ENCODE data around the gene NCLN. TPM values are rescaled to one million over a fixed set of nuclear protein-coding genes. Genes with fewer than 3 reads are reported as not detected.

The NCLN gene
- total and polyA plus RNA-seq, 9 of the 15 experiments (the other 6 are each of a cell fraction or from before 2014, with no cell fraction given), result 3.8 to 126 (median 39.6) TPM

GRCh38 chr19:3183721-3184641 lies 1.7 kb upstream of the NCLN start (continued):
- peak; percentile 66 for TF ChIP-seq ASH1L (IDR thresholded peaks at IDR 0.05; ENCODE audit: borderline replicate concordance, low read depth, partially characterized antibody)
- TF ChIP-seq ZFP30 (CRISPR knock-in tag; IDR thresholded peaks at IDR 0.05; ENCODE audit: borderline replicate concordance), result no peak
- TF ChIP-seq EP300 (IDR thresholded peaks at IDR 0.05; ENCODE audit: low read length), result peak; percentile 53; the same call in 1 of the 2 replicates
- TF ChIP-seq, protein P1, sequence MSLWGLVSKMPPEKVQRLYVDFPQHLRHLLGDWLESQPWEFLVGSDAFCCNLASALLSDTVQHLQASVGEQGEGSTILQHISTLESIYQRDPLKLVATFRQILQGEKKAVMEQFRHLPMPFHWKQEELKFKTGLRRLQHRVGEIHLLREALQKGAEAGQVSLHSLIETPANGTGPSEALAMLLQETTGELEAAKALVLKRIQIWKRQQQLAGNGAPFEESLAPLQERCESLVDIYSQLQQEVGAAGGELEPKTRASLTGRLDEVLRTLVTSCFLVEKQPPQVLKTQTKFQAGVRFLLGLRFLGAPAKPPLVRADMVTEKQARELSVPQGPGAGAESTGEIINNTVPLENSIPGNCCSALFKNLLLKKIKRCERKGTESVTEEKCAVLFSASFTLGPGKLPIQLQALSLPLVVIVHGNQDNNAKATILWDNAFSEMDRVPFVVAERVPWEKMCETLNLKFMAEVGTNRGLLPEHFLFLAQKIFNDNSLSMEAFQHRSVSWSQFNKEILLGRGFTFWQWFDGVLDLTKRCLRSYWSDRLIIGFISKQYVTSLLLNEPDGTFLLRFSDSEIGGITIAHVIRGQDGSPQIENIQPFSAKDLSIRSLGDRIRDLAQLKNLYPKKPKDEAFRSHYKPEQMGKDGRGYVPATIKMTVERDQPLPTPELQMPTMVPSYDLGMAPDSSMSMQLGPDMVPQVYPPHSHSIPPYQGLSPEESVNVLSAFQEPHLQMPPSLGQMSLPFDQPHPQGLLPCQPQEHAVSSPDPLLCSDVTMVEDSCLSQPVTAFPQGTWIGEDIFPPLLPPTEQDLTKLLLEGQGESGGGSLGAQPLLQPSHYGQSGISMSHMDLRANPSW (CRISPR knock-in tag; IDR thresholded peaks at IDR 0.05), result no peak
- no peak for TF ChIP-seq PHF8 (IDR thresholded peaks at IDR 0.05; ENCODE audit: borderline replicate concordance, low read length)
- no peak for TF ChIP-seq GTF2F1 (IDR thresholded peaks at IDR 0.05; ENCODE audit: low read depth, low read length)
- TF ChIP-seq POLR3A (IDR thresholded peaks at IDR 0.05; ENCODE audit: borderline replicate concordance, extremely low read depth, insufficient read depth, insufficient read length), result no peak
- no peak for TF ChIP-seq CREBBP (IDR thresholded peaks at IDR 0.05; ENCODE audit: low read depth, low read length)
- TF ChIP-seq ESRRB (CRISPR knock-in tag; IDR thresholded peaks at IDR 0.05; ENCODE audit: borderline replicate concordance), result 0 out of 2 replicates have a peak, but pooled peaks have one; percentile 39
- TF ChIP-seq HNRNPUL1 (IDR thresholded peaks at IDR 0.05; ENCODE audit: low read length), result no peak
- TF ChIP-seq JUND (IDR thresholded peaks at IDR 0.05; ENCODE audit: borderline replicate concordance, low read depth, low read length), result no peak
- TF ChIP-seq JUND (tag; IDR thresholded peaks at IDR 0.05; ENCODE audit: borderline replicate concordance, low read depth, low read length), result no peak
- no peak for TF ChIP-seq TGIF2 (CRISPR knock-in tag; IDR thresholded peaks at IDR 0.05)
- TF ChIP-seq, protein P2, sequence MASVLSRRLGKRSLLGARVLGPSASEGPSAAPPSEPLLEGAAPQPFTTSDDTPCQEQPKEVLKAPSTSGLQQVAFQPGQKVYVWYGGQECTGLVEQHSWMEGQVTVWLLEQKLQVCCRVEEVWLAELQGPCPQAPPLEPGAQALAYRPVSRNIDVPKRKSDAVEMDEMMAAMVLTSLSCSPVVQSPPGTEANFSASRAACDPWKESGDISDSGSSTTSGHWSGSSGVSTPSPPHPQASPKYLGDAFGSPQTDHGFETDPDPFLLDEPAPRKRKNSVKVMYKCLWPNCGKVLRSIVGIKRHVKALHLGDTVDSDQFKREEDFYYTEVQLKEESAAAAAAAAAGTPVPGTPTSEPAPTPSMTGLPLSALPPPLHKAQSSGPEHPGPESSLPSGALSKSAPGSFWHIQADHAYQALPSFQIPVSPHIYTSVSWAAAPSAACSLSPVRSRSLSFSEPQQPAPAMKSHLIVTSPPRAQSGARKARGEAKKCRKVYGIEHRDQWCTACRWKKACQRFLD (CRISPR knock-in tag; IDR thresholded peaks at IDR 0.05), result peak; percentile 61; the same call in 1 of the 2 replicates
- 0 out of 2 replicates have a peak, but pooled peaks have one; percentile 20 for TF ChIP-seq ELF1 (tag; IDR thresholded peaks at IDR 0.05)
- TF ChIP-seq RBM25 (IDR thresholded peaks at IDR 0.05; ENCODE audit: low read depth, low read length, severe bottlenecking), result peak; percentile 97
- no peak for TF ChIP-seq ILK (tag; IDR thresholded peaks at IDR 0.05; ENCODE audit: borderline replicate concordance, low read depth)
- peak; percentile 74 for TF ChIP-seq TAL1 (IDR thresholded peaks at IDR 0.05)
- TF ChIP-seq, protein P3, sequence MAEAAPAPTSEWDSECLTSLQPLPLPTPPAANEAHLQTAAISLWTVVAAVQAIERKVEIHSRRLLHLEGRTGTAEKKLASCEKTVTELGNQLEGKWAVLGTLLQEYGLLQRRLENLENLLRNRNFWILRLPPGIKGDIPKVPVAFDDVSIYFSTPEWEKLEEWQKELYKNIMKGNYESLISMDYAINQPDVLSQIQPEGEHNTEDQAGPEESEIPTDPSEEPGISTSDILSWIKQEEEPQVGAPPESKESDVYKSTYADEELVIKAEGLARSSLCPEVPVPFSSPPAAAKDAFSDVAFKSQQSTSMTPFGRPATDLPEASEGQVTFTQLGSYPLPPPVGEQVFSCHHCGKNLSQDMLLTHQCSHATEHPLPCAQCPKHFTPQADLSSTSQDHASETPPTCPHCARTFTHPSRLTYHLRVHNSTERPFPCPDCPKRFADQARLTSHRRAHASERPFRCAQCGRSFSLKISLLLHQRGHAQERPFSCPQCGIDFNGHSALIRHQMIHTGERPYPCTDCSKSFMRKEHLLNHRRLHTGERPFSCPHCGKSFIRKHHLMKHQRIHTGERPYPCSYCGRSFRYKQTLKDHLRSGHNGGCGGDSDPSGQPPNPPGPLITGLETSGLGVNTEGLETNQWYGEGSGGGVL (CRISPR knock-in tag; IDR thresholded peaks at IDR 0.05), result no peak
- TF ChIP-seq, protein P4, sequence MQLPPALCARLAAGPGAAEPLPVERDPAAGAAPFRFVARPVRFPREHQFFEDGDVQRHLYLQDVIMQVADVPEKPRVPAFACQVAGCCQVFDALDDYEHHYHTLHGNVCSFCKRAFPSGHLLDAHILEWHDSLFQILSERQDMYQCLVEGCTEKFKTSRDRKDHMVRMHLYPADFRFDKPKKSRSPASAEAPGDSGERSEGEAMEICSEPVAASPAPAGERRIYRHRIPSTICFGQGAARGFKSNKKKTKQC (CRISPR knock-in tag; IDR thresholded peaks at IDR 0.05), result no peak
